ENCODE results near the gene CRIM1. TPM values are rescaled to one million over a fixed set of nuclear protein-coding genes. Genes with fewer than 3 reads are reported as not detected.

The CRIM1 gene
- polyA plus RNA-seq, 3 donors = 9.5 to 50.2 (median 15.9) TPM

DNA sequence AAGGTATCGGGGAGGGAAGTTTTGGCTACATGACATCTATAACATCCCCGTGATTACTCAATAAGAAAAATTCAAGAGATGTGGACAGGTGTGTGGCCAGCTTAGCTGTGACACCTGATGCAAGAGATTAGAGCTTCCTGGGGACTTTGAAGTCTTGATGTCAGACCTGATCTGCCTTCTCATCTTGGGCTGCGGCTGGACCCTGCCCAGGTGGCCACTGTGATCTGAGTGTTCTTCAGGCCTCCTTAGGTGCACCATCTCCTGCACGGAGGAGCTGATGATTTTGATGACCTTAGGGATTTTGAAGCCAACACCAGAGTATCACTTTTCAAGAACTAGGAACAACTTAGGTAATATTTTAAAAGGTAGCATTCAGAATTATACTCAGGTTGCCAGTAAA is 128.9 kb downstream of the CRIM1 start:
- no peak overlapping the region for H3K27ac ChIP-seq (ENCODE audit: low read depth, low read length)
- WGBS, 3 donors = 86 to 94% (median 91%) methylated on average over 4 of the region's 4 CpGs

GRCh38 chr2:36485521-36485920 is 129.9 kb downstream of the CRIM1 start:
- 38 to 50% (median 47%) methylated on average over 4 of the region's 4 CpGs for WGBS, 3 donors
- no peak overlapping the region for H3K27ac ChIP-seq (ENCODE audit: low read depth, low read length)

DNA sequence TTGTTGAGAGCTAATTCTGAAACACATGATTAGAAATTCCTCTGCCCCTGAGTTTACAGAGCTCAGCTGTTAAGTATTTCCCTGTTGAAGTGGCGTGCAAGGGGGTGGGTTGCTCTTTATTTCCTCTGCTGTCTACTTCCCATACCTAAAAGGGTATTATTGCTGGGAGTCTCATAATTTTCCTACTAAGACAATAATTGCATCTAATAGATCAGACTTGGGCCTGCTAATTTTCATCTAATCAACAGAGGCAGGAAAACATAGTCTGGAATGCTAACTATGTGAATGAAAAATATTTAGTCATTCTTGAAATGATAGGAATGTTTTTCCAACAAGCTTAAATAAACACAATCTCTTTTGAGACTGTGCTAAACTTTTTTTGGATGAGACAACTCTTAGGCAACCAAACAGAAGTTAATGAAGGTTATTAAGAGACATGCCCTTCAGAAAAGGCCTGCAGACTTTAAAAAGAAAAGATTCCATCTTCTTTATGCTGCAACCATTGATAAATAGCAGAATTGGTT is 131.0 kb downstream of the CRIM1 start:
- WGBS, 3 donors = 43 to 76% (median 61%) methylated on average over 1 of the region's 1 CpG
- no peak overlapping the region for H3K27ac ChIP-seq (ENCODE audit: low read depth, low read length)

DNA sequence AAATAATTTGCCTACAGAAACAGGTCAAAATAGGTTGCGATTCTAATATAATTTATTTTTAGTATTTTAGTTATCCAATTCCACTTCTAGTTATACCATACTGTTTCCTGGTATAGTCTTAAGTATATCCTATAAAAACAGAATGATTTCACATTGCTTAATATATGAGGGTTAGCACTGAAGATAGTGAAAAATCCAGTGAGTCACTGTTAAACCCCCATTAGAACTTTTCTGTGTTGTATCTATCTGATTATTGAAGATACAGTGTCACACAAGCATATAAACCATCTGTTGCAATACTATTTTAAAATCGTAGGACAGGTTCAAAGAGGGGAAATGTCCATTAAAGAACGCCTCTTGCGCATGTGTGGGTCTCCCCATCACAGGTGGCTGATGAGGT is 132.4 kb downstream of the CRIM1 start:
- WGBS, 3 donors = 87 to 94% (median 91%) methylated on average over 4 of the region's 4 CpGs
- H3K27ac ChIP-seq (ENCODE audit: low read depth, low read length) = no peak overlapping the region

- WGBS, 3 donors = 67 to 84% (median 78%) methylated on average over 5 of the region's 5 CpGs
- no peak overlapping the region for H3K27ac ChIP-seq (ENCODE audit: low read depth, low read length)
Measured at GRCh38 chr2:36489281-36489680, 133.7 kb downstream of the CRIM1 start.

DNA sequence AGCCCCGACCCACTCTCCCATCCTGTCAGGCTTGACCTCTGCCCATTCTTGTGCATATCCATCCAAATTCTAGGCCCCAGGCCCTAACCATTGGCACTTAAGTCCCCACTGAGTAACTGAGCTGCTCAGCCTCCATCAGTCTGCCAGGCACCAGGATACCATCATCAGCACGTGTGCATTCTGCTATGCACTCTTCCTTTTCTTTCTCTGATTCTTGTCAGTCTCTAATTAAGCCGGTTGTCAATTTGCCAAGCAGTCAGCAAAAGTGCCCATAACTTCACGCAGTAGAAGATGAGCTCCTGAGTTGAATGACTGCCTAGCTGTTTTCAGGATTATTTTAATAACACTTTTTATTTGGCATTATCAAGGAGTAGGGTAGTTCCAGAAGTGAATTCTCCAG is 135.2 kb downstream of the CRIM1 start:
- no peak overlapping the region for H3K27ac ChIP-seq (ENCODE audit: low read depth, low read length)
- 78 to 84% (median 82%) methylated on average over 4 of the region's 4 CpGs for WGBS, 3 donors

DNA sequence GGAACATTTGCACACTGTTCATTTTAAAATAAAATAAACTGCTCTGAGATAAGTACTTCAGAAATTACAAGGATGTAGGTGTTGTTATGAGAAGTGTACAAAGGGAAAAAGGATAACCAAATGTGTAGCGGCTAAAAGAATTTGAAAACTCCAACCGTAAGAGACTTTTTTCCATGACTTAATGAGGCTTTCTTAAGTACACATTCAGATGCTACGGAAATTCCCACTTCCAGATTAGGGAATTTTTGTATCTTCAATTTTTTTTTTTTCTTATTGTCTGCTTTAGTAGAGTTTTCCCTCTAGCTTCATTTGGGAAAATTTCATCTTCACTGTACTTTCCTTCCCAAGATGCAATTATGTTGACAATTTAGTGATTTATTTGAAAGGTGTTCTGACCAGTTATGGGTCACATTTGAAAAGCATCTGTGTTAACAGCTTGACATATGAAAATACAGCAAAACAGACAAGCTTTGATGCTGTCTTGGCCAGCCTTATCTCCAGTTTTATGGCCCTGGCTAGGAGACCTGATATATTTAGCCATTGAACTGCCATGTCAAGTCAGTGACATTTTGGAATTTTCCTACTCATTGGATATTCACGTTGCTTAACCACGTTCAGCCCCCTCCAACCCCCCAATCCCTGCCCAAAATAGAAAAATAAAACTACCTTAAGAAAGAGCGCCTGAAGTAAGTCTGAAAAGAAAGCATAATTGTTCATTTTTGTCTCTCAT is 136.8 kb downstream of the CRIM1 start:
- WGBS, 3 donors = 60 to 81% (median 76%) methylated on average over 6 of the region's 6 CpGs
- no peak overlapping the region for H3K27ac ChIP-seq (ENCODE audit: low read depth, low read length)

- H3K27ac ChIP-seq (ENCODE audit: low read depth, low read length) = no peak overlapping the region
Measured at GRCh38 chr2:36493306-36493705, 137.7 kb downstream of the CRIM1 start.

DNA sequence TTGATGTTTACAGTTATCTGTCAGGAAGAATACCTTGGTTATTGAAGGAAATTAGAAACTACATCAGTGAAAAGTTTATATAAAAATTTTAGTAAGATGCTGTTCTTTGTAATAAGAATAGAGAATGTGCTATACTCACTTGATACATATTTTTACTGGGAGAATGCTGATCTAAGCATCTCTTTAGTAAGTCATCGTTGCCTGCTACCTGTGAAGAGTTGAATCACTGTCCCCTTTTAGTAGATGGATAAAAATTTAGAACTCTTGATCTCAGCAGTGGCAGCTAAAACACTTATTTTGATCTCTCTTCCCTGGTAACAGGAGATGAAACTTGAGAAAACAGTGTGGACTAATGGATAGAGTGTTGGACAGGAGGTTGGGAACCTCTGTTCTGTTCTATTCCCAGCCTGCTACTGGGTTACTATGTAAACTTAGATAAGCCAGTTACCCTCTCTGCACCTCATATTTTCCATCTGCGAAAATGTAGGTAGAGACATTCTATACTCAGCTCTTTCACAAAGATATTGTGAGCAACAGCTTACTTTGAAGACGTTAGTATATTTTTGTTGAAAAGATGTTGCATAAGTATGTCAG is 142.1 kb downstream of the CRIM1 start:
- WGBS, 3 donors = 75 to 82% (median 78%) methylated on average over 3 of the region's 3 CpGs
- no peak overlapping the region for H3K27ac ChIP-seq (ENCODE audit: low read depth, low read length)

DNA sequence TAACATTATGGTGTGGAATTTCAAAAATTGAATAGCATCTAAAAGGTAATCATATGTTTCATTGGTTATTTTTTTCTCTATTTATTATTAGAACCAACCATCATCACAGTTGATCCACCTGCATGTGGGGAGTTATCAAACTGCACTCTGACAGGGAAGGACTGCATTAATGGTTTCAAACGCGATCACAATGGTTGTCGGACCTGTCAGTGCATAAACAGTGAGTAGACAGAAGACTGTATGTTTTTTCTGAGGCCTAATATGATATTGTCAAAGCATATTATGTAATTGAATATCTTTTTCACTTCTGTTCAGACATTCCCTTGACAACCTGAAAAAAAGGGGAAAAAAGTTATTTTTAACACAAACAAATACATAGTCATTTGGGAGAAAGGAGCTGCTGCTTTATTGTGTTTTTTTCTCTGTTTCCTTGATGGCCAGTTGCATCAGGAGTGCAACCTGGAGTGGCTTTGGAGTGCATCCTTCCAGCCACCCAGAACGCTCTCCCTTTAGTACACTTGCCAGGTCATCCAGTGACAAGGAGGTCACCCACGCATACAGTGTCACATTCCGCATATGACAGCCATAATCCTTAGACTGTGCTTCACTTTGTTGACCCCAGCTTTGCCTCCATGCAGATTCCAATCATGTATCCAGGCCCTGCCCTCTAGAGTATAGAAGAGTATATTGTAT is 143.7 kb downstream of the CRIM1 start:
- H3K27ac ChIP-seq (ENCODE audit: low read depth, low read length) = no peak overlapping the region
- WGBS, 3 donors = 91 to 97% (median 95%) methylated on average over 6 of the region's 6 CpGs

- 92 to 96% (median 96%) methylated on average over 7 of the region's 7 CpGs for WGBS, 3 donors
- H3K27ac ChIP-seq (ENCODE audit: low read depth, low read length) = no peak overlapping the region
Measured at GRCh38 chr2:36500072-36500471, 144.5 kb downstream of the CRIM1 start.

DNA sequence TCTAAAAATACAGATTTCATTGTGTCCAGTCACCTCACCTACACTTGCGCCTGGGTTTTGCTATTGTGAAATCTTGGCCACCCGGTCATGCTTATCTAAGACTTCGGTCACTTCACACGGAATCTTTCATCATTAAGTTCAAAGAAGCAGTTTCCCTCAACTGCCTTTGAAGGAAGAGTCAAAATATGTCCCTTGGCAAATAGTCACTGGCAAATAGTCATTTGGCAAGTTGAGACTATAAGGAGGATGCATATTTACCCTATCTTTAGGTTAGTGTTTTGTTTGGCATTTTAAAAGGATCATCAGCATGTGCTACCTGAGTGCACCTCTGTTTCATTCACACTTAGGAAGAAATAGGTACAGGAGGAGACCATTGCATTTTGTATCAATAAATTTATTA is 146.5 kb downstream of the CRIM1 start:
- no peak overlapping the region for H3K27ac ChIP-seq (ENCODE audit: low read depth, low read length)
- WGBS, 3 donors = 68 to 70% (median 68%) methylated on average over 4 of the region's 4 CpGs

DNA sequence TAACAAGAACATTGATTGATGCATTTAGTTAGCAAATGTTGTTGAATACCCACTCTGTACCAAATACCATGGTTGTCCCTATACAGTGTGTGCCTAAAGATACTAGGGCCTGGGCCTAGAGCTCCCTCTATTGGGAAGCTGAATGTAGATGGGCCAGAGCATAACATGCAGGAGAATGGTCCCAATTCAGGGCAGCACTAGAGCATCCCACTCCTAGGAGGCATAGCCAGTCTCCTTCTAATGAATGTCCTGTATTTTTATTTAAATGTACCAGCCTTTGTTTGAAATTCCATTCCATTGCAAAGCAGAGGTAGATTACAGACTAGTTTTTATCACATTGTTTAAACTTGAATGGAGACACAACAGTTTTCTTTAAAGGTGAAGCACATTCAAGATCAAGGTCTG is 151.8 kb downstream of the CRIM1 start:
- H3K27ac ChIP-seq (ENCODE audit: low read depth, low read length) = no peak overlapping the region

DNA sequence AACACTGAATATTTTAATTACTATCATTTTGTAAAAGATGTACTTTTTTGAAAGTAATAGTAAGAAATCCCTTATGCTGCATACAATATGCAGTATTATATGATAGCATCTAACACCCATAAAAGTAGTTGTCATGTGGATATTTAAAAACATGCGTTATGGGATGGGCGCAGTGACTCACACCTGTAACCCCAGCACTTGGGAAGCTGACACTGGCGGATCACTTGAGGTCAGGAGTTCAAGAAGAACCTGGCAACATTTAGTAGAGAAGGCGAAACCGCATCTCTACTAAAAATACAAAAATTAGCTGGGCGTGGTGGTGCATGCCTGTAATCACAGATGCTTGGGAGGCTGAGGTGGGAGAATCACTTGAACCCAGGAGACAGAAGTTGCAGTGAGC is 153.5 kb downstream of the CRIM1 start:
- WGBS, 3 donors = 88 to 96% (median 95%) methylated on average over 6 of the region's 6 CpGs
- H3K27ac ChIP-seq (ENCODE audit: low read depth, low read length) = no peak overlapping the region

DNA sequence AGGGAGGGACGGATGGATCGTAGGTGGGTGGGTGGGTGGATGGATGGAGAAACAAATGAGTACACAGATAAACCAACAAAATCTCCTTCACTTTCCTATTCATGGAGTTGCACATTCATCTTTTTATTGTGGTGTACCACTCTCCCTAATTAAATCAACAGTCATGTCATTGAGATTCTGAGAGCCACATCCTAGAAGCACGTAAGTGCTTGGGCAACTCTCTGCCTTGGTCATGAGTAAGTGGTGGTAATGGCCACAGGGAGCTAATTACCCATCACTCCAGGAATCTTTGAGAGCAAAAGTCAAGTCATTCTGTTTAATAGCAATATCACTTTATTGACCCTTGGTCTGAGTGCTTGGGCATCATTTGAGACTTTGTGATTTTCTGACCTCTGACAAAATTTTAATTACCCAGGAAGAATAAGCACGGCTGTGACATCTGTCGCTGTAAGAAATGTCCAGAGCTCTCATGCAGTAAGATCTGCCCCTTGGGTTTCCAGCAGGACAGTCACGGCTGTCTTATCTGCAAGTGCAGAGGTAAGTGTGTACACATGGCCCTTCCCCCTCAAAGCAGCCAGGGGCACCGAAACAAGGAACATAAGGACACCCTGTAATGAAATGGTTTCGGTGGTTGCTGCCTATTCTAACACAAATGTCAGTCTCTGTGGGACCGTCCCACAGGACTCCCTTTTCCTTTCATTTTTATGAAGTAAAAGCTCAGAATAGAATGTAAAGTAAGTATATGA is 156.5 kb downstream of the CRIM1 start:
- 61 to 91% (median 86%) methylated on average over 9 of the region's 9 CpGs for WGBS, 3 donors
- no peak overlapping the region for H3K27ac ChIP-seq (ENCODE audit: low read depth, low read length)

DNA sequence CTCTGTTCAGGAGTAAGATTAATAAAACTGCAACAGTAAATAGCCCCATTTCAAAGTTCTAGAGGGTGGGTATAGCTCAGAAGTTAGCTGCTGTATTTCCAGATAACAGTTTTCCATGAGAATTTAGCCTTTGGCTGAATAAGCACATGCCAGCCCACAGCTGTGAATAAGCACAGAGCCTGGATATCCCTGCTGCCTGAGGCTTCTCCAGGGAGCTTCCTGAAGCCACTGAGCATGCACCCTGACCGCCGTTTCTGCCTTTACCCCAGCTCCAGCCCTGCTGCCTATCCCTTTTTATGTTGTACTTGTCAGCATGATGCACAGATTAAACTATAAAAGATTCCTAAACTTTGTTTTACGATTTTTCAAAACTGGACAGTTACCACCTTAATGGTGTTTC is 157.1 kb downstream of the CRIM1 start:
- 69 to 77% (median 75%) methylated on average over 3 of the region's 3 CpGs for WGBS, 3 donors
- H3K27ac ChIP-seq (ENCODE audit: low read depth, low read length) = no peak overlapping the region

- WGBS, 3 donors = 96 to 98% (median 97%) methylated on average over 2 of the region's 2 CpGs
- no peak overlapping the region for H3K27ac ChIP-seq (ENCODE audit: low read depth, low read length)
Measured at GRCh38 chr2:36513661-36514060, 158.1 kb downstream of the CRIM1 start.

GRCh38 chr2:36515538-36515937 is 160.0 kb downstream of the CRIM1 start:
- no peak overlapping the region for H3K27ac ChIP-seq (ENCODE audit: low read depth, low read length)
- WGBS, 3 donors = 93 to 99% (median 95%) methylated on average over 7 of the region's 7 CpGs
